Panc1 (cell line): ENCODE data around the gene TRABD2B.

Experiments used
- POLR2AphosphoS5 ChIP-seq: IDR thresholded peaks from 2 replicates; pipeline ENCODE4 v1.6.1; 2012; ENCODE audit warnings: mild to moderate bottlenecking, low read depth, low read length, moderate library complexity
- TF ChIP-seq, protein P1 (sequence below): fragments of 450-650 bp; IDR thresholded peaks from 2 replicates; pipeline ENCODE4 v1.5.1; 2017; ENCODE audit warnings: mild to moderate bottlenecking

GRCh38 chr1:48043622-48044021 is 46.4 kb upstream of the TRABD2B start:
- TF ChIP-seq, protein P1, sequence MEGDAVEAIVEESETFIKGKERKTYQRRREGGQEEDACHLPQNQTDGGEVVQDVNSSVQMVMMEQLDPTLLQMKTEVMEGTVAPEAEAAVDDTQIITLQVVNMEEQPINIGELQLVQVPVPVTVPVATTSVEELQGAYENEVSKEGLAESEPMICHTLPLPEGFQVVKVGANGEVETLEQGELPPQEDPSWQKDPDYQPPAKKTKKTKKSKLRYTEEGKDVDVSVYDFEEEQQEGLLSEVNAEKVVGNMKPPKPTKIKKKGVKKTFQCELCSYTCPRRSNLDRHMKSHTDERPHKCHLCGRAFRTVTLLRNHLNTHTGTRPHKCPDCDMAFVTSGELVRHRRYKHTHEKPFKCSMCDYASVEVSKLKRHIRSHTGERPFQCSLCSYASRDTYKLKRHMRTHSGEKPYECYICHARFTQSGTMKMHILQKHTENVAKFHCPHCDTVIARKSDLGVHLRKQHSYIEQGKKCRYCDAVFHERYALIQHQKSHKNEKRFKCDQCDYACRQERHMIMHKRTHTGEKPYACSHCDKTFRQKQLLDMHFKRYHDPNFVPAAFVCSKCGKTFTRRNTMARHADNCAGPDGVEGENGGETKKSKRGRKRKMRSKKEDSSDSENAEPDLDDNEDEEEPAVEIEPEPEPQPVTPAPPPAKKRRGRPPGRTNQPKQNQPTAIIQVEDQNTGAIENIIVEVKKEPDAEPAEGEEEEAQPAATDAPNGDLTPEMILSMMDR = no peak
- TF ChIP-seq POLR2AphosphoS5 = no peak
